ENCODE measurements around the gene RNU6-1.

RNU6-1 gene

DNA sequence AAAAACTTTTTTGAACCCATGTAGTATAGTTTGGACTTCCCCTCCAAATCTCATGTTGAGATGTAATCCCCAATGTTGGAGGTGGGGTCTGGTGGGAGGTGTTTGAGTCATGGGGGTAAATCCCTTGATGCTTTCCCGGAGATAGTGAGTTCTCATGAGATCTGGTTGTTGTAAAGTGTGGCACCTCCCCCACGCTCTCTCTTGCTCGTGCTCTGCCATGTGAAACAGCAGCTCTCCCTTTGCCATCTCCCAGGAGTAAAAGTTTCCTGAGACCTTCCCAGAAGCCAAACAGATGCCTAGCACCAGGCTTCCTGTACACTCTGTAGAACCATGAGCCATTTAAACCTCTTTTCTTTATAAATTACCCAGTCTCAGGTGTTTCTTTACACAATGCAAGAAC is 16.0 kb upstream of the RNU6-1 start:
- no peak for DNase-seq

DNA sequence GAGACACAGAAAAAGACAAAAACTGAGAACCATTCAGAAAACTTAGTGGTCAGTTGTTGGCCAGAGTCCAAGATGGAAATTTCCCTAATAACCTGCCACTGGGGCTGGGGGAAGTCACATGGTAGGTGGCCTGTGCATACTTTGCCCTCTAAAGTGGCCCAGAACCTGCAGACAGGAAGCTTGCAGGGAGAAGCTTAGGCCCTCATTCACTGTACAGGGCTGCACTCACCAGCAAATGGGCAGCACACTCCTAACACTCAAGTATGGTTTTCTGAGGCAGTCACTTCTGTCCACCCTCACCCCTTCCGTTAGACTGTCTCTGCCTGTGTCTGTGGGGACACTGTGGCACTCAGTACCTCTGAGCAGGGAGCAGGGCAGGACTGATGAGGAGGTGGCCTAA is 14.5 kb upstream of the RNU6-1 start:
- DNase-seq: no peak

DNA sequence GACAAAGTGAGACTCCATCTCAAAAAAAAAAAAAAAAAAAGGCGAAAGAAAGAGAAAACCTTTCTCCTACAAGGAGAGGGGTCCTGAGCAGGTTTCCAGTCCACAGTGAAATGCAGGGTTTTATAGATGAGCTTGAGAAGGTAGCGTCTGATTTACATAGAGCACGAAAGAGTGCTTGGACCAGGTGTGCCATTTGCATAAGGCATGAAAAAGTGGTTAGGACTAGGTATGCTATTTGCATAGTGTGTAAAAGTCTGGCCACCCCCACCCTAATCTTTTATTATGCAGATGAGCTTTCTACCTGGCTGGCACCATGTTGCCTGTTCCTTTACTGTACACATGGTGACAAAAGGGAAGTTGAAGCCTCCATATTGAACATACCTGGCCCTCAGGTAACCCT is 13.6 kb upstream of the RNU6-1 start:
- no peak for DNase-seq

DNA sequence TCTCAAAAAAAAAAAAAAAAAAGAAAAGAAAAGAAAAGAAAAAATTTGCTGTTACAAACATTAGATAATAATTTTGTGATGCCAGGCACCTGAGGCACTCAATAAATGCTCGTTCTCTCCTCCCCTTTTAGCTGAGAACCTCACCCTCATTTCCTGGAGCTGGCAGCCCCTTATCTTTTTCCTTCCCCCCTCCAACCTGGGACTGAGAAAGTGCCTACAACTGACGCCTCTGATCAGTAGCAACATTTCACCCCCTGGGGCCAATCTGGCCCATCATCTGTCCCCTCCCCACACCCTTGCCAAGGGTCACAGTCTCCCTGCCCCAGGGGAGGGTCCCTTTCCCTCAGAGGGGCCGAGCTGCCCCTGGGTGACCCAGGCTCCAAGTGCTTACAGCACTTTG is 12.6 kb upstream of the RNU6-1 start:
- DNase-seq: no peak

DNA sequence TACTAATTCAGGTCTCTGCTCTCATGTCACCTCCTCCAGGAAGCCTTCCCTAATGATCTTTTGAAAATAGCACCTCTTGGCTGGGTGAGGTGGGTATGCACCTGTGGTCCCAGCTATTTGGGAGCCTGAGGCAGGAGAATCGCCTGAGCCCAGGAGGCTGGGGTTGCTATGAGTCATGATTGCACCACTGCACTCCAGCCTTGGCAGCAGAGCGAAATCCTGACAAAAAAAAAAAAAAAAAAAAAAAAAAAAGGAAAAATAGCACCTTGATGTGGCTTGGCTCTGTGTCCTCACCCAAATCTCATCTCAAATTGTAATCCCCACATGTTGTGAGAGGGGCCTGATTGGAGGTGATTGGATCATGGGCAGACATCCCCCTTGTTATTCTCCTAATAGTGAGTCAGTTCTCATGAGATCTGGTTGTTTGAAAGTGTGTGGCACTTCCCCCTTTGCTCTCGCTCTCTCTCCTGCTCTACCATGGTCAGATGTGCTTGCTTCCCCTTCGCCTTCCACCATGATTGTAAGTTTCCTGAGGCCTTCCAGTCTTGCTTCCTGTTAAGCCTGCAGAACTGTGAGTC is 11.2 kb upstream of the RNU6-1 start:
- DNase-seq: no peak

DNA sequence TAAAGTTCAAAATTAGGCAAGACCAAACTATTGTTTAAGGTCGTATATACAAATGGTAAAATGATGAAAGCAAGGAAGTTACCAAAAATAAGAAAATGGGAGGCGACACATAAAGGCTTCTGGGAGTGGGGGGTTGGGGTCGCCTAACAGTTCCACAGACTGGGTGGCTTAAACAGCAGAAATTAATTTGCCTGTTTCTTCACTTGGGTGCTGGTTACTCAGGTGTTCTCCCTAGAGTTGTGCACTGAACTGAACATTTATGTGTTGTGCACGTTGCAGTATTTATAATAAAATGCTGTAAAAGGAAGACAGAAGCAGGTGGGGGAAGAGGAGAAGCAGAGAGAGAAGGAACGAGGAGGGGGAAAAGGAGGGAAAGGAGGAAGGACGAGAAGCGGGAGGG is 10.5 kb upstream of the RNU6-1 start:
- DNase-seq: no peak

DNA sequence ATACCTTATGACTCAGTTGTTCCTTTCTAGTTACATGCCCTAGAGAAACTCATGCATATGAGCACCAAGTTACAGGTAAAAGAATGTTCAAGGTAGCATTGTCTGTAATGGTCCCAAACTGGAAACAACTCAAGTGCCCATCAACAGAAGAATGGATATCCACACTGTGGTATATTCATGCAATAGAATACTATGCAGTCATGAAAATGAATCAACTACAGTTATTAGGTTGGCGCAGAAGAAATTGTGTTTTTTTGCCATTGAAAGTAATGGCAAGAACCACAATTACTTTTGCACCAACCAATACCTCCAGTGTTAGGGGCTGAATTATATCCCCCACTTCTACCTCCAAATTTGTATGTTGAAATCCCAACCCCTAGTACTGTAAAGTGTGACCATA is 9.7 kb upstream of the RNU6-1 start:
- no peak for DNase-seq

DNA sequence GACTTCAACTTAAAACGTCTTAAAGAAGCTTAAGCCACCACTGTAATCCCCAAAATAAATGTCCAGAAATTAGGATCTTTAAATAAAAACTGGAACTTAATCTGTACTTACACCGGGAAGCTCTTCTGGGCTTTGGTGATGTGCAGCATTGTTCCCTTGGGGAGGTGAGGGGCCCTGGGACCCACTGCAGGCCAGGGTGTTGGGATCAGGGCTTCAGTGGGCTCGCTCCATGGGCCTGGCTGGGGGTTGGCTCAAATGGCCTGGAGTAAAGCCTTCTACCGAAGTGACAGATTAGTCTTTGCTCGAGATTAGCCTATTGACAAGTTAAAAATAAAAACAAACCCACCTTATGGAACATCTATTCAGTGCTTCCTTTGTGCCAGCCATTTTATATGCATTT is 6.1 kb upstream of the RNU6-1 start:
- DNase-seq: no peak

DNA sequence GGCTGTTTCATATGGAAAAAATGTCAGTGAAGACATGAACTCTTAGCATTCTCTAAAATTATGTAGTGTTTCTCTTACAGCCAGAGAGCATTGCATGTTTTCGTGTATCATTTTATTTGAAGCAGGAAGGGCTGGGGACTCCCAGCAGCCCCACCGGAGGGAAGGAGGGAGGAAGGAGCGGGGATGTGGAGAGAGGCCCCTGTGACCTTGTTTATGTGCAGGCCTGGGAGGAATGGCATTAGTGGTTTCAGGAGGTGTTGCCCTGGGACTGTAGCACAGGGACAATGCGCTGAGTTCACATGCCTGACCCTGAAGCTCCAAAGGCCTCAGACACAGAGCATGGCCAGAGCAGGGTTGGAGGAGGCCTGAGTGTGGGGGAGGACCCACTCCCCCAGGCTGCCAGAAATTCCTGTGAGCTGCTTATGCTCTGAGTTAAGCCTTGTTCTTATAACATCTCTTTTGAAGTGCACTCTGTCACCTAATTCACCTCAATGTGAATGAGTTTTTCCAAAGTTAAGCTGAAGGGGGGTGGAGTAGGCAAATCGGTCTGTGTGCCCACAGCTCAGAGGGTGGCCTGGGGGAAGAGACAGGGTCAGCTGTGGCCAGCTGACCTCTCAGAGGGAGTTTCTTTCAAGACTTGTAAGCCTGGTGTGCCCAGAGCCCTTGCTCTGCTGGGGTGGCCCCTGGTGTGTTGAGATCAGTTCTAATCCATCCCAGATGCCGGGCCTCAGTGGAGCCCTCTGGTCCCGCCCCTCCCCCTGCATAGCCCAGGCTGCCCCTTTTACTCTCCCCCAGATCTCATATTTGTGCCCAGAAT is 3.9 kb upstream of the RNU6-1 start:
- no peak for DNase-seq

DNA sequence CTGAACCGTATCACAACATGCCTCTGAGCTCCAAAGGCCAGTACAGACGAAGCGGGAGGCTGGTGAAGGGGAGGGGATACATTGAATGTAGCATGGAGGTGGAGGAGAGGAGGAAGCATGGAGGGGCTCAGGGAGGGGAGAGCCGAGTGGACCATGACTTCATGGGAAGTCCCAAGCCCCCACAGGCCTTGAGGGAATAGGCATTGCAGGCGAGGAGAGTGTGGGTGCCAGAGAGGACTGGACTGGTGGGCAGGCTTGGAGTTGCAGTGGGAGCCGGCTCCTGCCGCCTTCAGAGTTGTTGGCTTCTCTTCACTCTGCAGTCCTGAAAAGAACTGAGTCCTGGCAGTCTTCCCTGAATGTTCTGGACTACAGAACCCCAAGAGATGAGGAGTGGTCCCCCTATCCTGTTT is 3.3 kb upstream of the RNU6-1 start:
- DNase-seq: no peak

DNA sequence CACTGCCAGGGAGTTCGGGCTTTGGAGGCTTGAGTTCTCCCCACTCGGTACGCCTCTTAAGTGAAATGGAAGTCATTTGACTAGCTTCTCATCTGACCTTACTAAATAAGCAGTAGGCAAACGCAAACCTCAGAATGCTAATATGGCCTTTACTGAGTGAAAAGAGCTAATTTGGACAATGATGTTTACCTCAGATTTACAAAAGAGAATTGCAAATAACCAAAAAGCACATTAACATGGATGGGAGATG is 1.6 kb upstream of the RNU6-1 start:
- DNase-seq: no peak

DNA sequence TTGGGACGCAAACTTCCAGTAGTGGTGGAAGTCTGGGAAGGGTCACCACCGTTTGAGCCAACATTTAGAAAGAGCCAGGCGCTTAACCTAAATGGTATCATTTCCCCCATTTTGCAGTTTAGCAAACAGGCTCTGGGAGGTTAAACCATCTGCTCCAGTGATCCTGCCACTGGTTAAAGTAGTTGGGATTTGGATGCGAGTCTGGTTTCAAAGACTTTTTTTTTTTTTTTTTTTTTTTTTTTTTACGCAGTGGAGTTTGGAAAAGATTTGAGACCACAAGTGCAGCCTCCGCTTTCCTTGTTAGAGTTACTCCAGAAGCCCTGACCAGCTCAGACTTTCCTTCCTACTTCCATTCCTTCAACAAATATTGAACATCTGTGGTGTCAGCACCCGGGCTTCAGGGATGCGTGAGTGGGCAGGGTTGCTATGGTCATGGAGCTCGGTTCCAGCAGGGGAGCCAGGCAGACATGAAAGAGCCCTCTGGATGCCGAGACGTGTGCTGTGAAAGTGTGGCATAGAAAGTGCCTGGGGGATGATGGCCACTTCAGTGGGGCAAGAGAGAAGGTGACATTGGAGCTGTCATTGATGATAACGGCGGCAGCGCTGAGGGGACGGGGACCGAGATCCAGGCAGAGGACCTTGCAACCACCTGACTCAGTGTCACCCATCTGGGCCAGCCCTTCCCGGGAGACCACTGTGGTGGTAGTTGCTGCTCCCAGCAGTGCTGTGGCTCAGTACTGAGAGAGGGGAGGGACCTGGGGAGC is 1.1 kb upstream of the RNU6-1 start:
- no peak for DNase-seq

DNA sequence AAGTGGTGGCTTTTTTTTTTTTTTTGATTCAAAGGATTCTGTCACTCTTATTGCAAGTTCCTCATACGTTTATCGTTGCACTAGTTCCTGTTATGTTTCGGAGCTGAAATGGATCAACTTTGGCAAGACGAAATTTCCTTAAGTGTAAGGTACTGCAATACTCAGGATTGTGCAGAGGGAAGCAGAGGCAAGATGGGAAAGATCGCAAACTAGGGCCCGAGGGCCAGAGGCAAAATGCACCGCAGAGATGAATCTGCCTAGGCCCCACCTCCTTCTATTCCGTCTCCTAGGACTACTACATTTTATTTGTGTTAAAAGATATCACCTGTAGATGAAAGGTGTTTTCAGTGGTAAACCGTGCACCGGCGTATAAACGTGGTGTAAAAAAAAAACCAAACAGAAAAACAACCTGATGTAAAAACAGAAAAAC is 331 bp downstream of the RNU6-1 start:
- DNase-seq: peak; percentile 39

DNA sequence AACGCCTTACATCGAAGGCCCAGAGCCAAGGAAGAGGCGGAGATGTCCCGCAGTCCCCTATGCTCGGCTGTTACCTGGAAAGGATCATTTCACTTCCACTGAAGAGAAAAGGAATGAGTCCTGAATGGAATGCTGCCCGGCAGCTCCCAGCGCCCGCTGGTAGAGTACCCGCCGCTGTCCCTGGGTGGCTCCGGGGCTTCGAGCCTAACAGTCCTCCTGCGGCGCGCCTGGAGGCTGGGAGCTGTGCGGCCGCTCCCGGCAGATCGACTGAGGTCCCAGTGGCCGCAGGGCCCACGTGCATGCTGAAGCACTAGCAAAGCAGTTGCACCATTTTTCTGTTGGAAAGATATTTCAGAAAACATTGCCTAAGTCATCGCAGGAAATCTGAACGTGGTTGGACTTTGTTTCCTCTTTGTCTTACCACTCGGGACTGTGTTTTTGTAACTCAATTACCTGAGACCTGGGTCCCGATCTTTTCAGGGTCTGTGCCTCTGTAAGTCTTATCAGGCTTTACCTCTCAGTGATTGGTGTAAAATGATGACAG is 984 bp downstream of the RNU6-1 start:
- DNase-seq: peak; percentile 66

DNA sequence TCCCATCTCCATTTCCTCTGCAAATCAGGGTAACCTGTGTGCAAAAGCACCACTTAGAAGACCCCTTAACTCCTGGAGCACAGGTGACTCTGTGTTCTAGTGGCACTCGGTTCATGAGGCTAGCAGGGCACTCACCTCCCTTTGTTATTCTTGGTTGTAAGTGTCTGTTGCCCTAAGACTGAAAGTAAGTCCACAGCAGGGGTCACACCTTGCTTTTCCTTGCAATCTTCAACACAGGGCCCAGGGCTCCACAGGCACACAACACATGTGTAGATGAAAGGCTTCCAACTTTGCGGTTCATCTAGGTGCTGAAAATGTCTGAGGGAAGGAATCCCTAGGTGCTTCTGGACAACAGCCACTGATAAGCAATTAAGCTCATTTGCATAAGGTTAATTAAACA is 2.9 kb downstream of the RNU6-1 start:
- DNase-seq: no peak

DNA sequence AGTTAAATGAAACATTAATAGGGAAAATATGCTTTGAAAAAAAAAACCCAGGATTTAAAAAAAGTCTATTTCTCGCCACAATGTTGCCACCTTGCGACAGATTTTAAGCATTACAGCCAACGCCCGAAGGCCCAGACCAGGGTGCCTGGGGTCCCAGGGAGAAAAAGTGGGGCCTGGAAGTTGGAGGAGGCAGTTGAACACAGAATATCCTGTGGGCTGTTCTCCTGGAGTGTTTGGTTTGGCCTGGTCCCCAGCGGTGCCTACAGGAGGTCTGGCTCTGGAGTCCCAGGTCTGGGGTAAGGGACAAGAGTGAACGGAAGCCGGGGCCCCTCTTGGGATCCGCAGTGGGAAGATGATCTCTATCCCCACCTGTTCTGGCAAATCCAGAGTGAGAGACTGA is 3.4 kb downstream of the RNU6-1 start:
- peak; percentile 33 for DNase-seq

DNA sequence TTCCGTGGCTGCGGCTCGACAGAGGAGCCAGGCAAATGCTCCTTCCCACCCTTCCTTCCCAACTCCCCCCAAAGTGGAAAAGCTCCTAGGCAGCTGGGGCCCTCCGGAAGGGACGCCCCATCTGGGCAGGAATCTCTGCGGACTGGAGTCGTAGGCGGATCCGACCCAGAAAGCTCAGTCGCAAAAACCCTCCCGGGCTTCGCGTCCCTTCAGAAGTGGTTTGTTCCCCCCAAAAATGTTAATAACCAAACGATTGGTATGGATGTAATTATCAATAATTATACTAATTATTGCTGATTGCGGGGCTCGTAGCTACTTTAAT is 3.8 kb downstream of the RNU6-1 start:
- DNase-seq: no peak

DNA sequence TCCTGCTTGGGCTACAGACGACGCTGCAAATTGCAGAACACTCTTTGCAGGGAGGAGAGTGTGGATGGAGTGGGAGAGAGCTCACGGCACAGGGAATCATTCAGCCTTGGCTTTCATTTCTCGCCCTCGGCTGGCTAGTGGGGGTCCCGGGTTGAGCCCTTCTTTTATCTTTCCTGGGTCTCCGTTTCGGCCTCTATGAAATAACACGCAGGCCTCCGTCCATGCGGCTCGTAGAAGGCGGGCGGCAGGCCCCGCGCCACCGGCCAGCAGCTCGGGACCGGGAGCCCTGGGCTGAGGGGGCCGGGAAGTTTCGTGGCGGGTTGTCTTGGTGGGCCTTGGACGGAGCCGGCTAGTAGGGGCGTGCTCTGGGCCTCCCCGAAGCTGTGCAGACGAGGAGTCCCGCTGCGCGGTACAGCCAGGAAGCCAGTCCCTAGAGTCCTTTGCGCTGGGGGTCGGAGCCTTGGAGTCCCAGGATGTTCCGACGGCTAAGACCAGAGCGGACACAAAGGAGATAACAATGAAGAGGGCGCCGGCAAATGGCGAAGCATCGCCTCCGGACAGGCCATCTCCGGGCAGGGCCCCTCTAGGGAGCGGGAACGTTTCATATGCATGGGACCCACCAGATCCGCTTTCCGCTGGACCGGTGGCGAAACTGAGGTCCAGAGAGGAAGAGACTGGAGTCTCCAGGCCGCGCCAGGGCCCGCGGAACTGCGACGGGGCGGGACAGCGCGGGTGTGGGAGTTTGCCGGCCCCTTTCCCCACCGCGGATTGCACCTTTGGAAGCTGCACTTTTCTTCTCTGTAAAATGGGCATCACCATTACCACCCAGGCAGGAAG is 4.3 kb downstream of the RNU6-1 start:
- no peak for DNase-seq

DNA sequence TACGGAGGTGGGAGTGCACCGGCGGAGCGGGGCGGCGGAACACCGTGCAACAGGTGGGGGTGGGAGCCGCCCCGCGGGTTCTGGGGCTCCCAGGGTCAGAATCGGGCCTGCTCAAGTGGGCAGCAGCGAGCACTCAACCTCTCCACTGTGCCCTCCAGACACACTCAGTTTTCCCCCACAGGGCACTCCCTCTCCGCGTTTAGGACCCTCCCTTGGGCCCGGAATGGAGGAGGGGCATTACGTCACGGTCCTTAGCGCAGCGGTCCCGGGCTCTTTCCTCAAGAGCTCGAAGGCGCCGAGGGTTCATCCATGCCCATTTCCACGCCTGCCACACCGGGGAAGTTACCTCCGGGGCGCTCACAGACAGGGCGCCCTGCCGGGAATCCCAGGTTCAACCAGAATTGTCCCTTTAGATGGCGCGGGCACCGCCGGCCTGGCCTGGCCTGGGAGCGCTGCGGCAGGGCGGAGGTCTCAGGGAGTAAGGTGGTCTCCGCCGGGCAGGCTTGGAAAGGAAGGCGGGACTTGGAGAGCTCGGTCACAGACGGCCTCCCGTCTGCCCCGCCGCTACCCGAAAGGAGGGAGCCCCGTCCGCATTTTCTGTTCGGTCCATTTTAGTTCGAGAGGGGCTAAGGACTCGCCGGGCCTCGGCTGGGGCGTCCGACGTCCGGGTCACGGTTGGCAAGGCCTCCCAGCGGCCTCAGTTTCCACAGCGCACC is 5.1 kb downstream of the RNU6-1 start:
- DNase-seq: no peak

DNA sequence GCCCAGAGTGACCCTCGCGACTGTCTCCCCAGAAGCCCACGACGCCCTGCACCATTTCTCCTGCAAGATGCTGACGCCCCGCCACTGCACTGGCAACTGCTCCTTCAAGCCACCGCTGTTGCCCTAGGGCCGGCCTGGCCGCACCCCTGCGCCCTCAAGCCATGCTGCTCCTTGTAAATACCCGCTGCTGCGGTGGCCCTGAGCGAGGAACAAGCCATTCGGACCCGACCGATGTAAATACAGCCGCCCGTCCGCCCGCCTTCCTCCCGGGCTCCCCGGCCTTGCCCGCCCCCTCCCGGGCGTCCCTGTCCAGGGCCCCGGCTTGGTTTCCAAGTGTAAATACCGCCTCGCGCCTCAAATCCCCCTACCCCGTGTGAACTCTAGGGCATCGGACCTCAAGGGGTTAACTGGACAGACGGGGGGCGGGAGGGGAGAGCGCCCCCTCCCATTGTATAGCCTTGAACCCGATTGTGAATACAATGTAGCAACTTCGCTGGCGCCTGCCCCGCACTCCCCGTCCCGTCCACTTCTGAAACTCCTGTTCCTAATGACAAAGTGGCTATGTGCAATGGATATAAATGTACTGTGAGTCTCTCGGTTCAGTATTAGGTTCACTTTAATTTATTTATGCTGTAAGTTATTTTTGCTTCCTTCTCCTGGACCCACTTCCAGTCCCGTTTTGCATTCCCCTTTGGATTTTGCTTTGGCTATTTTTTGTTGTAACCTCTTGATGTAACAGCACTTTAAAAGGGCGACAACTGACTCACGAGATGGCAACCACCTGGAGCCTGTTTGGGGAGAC is 5.9 kb downstream of the RNU6-1 start:
- no peak for DNase-seq

DNA sequence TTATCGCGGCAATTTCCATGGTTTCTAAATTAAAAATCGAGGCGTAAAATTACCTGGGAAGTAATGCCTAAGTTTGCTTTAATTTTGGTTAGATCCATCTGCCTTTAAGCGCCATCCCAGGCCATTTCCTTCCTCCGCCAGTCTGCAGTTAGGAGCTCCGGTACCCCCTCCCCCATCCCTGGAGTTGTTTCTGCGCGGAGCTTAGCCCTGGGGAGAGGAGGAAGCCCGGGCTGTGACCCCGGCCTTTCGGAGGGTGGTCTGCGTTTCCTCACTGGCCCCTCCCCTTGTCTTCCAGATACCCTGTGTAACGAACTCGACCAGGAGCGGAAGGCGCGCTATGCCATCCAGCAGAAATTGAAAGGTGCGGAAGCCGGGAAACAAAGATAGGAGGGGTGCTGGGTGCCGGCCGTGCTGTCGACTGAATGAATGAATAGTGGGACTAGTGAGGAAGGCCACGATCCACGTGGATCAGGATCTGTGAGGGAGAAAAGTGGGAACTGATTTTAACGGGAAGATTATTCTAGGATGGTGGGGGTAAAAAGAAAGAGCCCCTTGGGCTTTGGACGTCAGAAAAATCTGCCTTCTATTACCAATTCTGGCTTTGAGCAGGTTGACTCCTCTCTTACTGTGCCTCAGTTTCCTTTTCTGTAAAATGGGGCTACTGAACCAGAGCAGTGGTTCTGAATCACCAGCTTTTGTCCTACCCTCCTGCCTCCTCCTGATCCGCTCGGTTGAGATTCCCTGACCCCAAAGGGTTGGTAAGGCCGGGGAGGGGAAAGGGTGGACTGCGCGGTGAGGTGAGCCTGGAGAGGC is 6.7 kb downstream of the RNU6-1 start:
- DNase-seq: no peak

Measured in midbrain (tissue), 1 donor.